Large intestine (tissue), 12 donors: Measurements from ENCODE around the gene ZNF575. TPM values are rescaled to one million over a fixed set of nuclear protein-coding genes. Genes with fewer than 3 reads are reported as not detected.

Experiments
- DNase-seq, 2 donors: peaks; one replicate each; pipeline versions ENCODE4 v3.0.0 to v3.0.0-alpha.2; 2013
- H3K27ac ChIP-seq: one replicate; pipeline ENCODE4 v1.5.1; 2013; ENCODE audit warnings: low read length
- H3K27me3 ChIP-seq: 2 replicates; pipeline ENCODE4 v1.6.1; 2013; ENCODE audit warnings: low read length; ENCODE audit not compliant: control insufficient read depth, insufficient read depth
- H3K36me3 ChIP-seq: 2 replicates; pipeline ENCODE4 v1.6.1; 2013; ENCODE audit warnings: low read length; ENCODE audit not compliant: control insufficient read depth, insufficient read depth
- H3K4me1 ChIP-seq: one replicate; pipeline ENCODE4 v1.6.1; 2013; ENCODE audit warnings: low read length; ENCODE audit not compliant: control insufficient read depth, insufficient read depth
- H3K4me3 ChIP-seq: one replicate; pipeline ENCODE4 v1.5.1; 2013; ENCODE audit warnings: low read length
- H3K9me3 ChIP-seq: one replicate; pipeline ENCODE4 v1.6.1; 2013; ENCODE audit warnings: mild to moderate bottlenecking, low read depth, low read length, moderate library complexity; ENCODE audit not compliant: control insufficient read depth
- WGBS: methylation state at CpG from one replicate; pipeline ENCODE4 v1.1.5; 2013; ENCODE audit warnings: low lambda C conversion rate; ENCODE audit not compliant: insufficient coverage; 5-methylcytosine and 5-hydroxymethylcytosine counted together
- long read RNA-seq, 11 donors: transcript quantifications; one replicate each; lab custom pipeline, GENCODE V29; 2026
- polyA plus RNA-seq: library from polyadenylated mRNA; unstranded; fragments of 120-200 nt; gene quantifications from one replicate; pipeline ENCODE4 v1.2.1, GENCODE V29; 2013

ZNF575 gene, protein sequence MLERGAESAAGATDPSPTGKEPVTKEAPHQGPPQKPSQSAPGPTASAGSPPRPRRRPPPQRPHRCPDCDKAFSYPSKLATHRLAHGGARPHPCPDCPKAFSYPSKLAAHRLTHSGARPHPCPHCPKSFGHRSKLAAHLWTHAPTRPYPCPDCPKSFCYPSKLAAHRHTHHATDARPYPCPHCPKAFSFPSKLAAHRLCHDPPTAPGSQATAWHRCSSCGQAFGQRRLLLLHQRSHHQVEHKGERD
- 4.0 TPM for polyA plus RNA-seq
- long read RNA-seq, donor 1 = 0 reads
- long read RNA-seq, donor 2 = 0 reads
- long read RNA-seq, donor 3 = 0 reads
- long read RNA-seq, donor 4, partial matches to known transcripts = 53 of 53 reads
- long read RNA-seq, donor 4, other reads (novel, unspliced or antisense) = 0 of 53 reads
- long read RNA-seq, donor 5, partial matches to known transcripts = 0 of 2 reads
- long read RNA-seq, donor 5, other reads (novel, unspliced or antisense) = 0 of 2 reads
- long read RNA-seq, donor 6, partial matches to known transcripts = 0 of 1 reads
- long read RNA-seq, donor 6, other reads (novel, unspliced or antisense) = 0 of 1 reads
- long read RNA-seq, donor 7, partial matches to known transcripts = 20 of 21 reads
- long read RNA-seq, donor 7, other reads (novel, unspliced or antisense) = 0 of 21 reads
- long read RNA-seq, donor 8 = 0 reads
- long read RNA-seq, donor 9, partial matches to known transcripts = 0 of 1 reads
- long read RNA-seq, donor 9, other reads (novel, unspliced or antisense) = 0 of 1 reads
- long read RNA-seq, donor 10 = 0 reads
- long read RNA-seq, donor 11, partial matches to known transcripts = 0 of 1 reads
- long read RNA-seq, donor 11, other reads (novel, unspliced or antisense) = 0 of 1 reads

DNA sequence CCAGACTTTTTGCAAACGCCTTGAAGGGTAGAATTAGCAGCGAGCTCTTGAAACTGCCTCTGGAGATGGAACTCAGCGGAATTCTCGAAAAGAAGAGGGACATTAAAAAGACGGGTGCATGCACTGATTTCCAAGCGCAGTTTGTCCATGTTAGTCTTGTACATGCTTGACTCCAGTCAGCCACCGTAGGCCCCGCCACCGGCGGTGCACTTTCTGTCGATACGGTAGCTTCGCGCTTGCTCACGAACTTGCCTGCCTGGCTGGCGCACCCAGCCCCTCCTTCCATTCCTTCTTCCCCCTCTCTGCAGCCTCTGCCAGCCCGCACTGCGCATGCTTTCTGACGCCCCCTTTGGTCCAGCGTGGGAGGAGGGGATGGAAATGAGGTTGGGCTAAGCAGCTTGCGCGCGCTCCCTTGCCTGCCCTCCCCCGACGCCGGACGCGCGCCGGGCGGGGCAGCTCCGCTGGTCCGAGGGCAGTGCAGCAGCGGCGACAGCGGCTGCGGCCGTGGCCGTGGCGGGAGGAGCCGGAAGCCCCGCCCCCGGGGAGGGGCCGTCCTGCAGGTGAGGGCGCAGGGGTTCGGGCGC, at the start of gene ZNF575:
TSS of gene ZNF575 (plus strand) at position 227 of the 584 bp plus-strand sequence. CDS start 1,235 bp downstream, outside the sequence.
- Histone ChIP-seq H3K27ac (peak within 1 kb of the TSS; percentile 87), H3K27me3 (no peaks in the 10 kb centered on the region), H3K4me1 (peaks cover 4% of the 10 kb centered on the region), H3K4me3 (peak within 1 kb of the TSS; percentile 59), H3K36me3 (peaks cover 9% of the 10 kb centered on the region), H3K9me3 (no peaks in the 10 kb centered on the region)
- DNase-seq = peak; percentile 93 to 96
- no CpG with 5 or more reads among the region's 47 CpGs for WGBS

DNA sequence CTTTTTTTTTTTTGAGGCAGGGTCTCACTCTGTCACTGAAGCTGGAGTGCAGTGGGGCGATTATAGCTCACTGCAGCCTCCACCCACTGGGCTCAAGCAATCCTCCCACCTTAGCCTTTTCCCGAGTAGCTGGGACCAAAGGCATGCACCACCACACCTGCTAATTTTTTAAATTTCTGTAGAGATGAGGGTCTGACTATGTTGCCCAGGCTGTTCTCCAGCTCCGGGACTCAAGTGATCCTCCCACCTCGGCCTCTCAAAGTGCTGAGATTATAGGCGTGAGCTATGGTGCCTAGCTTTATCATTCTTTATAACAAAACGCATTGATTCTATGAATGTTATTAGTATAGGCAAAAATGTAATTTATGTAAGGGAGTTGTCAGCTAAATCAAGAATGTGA, 49.7 kb upstream of the ZNF575 start:
- Histone ChIP-seq H3K27ac (no peak overlapping the region), H3K4me3 (no peak overlapping the region), H3K9me3 (no peaks in the 10 kb centered on the region), H3K4me1 (no peaks in the 10 kb centered on the region), H3K36me3 (peaks cover 21% of the 10 kb centered on the region), H3K27me3 (no peaks in the 10 kb centered on the region)
- DNase-seq = no peak
- WGBS = 100% methylated on average over 2 of the region's 6 CpGs

DNA sequence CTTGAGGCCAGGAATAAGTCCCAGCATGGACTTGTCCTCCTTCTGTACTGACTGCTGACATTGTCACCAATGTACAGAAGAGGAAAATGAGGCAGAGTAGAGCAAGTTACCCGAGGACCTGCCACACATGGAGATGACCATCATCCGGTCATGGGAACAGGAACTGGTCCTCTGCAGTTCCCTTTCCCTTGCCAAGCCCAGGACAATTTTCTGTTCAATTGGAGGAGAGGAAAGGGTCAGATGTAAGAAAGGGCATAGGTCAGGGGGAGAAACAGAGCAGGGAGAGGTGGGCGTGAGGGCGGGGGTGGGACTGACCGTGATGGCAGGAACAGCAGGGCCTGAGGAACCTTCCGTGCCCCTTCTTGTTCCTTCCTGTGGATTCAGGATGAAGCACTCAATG, 47.0 kb upstream of the ZNF575 start:
- H3K9me3 ChIP-seq = no peaks in the 10 kb centered on the region
- WGBS = no CpG with 5 or more reads among the region's 6 CpGs
- peaks cover 14% of the 10 kb centered on the region for H3K36me3 ChIP-seq
- DNase-seq = no peak
- no peaks in the 10 kb centered on the region for H3K4me1 ChIP-seq
- H3K27ac ChIP-seq = no peak overlapping the region
- H3K4me3 ChIP-seq = no peak overlapping the region
- no peaks in the 10 kb centered on the region for H3K27me3 ChIP-seq

DNA sequence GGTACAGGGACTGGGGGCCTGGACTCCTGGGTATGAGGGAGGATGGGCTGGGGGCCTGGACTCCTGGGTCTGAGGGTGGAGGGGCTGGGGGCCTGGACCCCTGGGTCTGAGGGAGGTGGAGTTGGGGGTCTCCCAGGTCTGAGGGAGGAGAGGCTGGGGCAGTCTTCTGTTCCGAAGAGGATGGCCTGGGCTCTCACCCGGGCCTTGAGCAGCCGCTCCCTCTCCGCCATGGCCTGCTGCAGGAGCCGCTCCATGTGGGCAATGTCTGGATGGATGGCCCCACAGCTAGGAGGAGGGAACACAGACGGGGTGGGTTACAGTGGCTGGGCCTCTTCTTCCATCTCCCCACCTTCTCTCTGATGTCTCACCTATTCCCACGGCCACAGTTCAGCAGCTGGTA, 46.6 kb upstream of the ZNF575 start:
- Histone ChIP-seq H3K27ac (no peak overlapping the region), H3K36me3 (peaks cover 13% of the 10 kb centered on the region), H3K4me1 (no peaks in the 10 kb centered on the region), H3K4me3 (no peak overlapping the region), H3K27me3 (no peaks in the 10 kb centered on the region), H3K9me3 (no peaks in the 10 kb centered on the region)
- no CpG with 5 or more reads among the region's 7 CpGs for WGBS
- no peak for DNase-seq

DNA sequence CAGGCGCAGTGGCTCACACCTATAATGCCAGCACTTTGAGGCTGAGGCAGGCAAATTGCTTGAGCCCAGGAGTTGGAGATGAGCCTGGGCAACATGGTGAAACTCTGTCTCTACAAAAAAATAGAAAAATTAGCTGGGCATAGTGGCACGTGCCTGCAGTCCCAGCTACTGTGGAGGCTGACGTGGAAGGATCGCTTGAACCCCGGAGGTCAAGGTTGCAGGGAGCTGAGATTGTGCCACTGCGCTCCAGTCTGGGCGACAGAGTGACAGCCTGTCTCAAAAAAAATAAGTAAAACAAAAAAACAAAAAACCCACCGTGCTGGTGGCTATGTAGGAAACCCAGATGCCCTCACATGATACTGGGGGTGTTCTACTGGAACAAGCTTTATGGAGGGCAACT, 44.8 kb upstream of the ZNF575 start:
- no peaks in the 10 kb centered on the region for H3K27me3 ChIP-seq
- no peak for DNase-seq
- no peaks in the 10 kb centered on the region for H3K9me3 ChIP-seq
- H3K4me1 ChIP-seq = no peaks in the 10 kb centered on the region
- peaks cover 10% of the 10 kb centered on the region for H3K36me3 ChIP-seq
- no peak overlapping the region for H3K4me3 ChIP-seq
- H3K27ac ChIP-seq = no peak overlapping the region
- 100% methylated on average over 1 of the region's 8 CpGs for WGBS

DNA sequence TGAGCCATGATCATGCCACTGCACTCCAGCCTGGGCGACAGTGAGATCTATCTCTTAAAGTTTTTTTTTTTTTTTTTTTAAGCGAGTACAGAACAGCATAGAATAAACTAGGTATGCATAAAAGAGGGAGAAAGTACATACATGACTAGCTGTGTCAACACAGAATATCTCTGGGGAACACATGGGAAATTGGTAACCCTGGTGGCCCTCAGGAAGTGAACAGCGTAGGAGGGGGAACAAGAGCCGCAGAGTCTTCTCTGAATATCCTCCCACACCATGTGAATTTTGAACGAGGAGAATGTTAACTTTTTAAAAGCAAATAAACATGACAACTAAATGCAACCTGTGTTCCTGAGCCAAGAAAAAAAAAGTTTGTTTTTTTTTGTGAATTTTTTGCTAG, 43.7 kb upstream of the ZNF575 start:
- Histone ChIP-seq H3K9me3 (no peaks in the 10 kb centered on the region), H3K27ac (no peak overlapping the region), H3K4me3 (no peak overlapping the region), H3K4me1 (no peaks in the 10 kb centered on the region), H3K27me3 (no peaks in the 10 kb centered on the region), H3K36me3 (peaks cover 17% of the 10 kb centered on the region)
- DNase-seq = no peak
- no CpG with 5 or more reads among the region's 5 CpGs for WGBS

DNA sequence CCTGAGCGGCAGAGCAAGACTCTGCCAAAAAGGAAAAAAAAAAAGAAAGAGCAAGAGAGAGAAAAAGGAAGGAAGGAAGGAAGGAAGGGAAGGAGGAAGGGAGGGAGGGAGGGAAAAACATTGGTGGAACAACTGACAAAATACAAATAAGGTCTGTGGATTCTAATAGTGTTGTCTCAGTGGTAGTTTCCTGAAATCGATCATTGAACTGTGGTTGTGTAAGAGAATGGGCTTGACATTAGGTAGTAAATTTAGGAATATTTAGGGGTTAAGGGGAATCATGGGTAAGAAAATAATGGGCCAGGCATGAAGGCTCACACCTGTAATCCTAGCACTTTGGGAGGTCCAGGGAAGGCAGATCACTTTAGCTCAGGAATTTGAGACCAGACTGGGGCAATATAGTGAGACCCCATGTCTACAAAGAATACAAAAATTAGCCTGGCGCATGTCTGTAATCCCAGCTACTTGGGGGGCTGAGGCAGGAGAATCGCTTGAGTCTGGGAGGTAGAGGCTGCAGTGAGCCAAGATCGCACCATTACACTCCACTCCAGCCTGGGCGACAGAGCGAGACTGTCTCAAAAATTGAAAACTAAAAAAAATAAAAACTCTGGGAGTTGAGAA, 42.9 kb upstream of the ZNF575 start:
- Histone ChIP-seq H3K4me1 (no peaks in the 10 kb centered on the region), H3K36me3 (peaks cover 21% of the 10 kb centered on the region), H3K4me3 (no peak overlapping the region), H3K27me3 (no peaks in the 10 kb centered on the region), H3K9me3 (no peaks in the 10 kb centered on the region), H3K27ac (no peak overlapping the region)
- WGBS = 100% methylated on average over 2 of the region's 7 CpGs
- no peak for DNase-seq

DNA sequence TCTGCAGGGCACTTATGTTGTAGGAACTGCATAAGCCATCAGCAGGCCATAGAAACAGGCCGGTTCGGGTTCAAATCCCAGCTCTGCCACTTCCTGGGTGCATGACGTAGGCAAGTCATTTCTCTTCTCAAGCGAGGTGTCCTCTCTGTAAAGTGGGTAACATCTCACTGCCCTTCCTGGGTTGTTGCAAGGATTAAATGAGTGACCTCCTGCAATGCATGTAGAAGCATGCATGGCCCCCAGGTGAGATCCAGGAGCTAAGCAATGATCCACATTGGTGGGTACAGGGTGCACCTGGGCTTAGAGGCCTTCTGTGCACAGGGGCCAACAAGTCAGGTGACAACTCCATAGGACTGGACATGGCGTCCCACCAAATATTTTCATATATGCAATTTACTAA, 42.2 kb upstream of the ZNF575 start:
- Histone ChIP-seq H3K27ac (no peak overlapping the region), H3K36me3 (peaks cover 28% of the 10 kb centered on the region), H3K4me3 (no peak overlapping the region), H3K4me1 (no peaks in the 10 kb centered on the region), H3K27me3 (no peaks in the 10 kb centered on the region), H3K9me3 (no peaks in the 10 kb centered on the region)
- WGBS = 100% methylated on average over 3 of the region's 5 CpGs
- DNase-seq = no peak

DNA sequence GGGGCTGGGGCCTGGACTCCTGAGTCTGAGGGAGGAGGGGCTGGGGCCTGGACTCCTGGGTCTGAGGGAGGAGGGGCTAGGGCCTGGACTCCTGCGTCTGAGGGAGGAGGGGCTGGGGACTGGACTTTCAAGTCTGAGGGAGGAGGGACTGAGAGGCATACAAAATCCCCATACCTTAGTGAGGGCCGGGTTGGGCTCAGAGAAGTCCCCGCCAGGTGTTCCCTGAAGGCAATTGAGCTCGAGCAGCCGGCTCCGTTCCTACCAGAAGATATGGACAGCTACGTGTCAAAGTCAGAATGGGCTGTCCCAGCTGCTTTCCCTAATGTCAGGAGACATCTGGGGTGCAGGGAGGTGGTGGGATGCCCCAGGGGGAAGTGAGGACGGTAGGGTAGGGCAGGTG, 37.9 kb upstream of the ZNF575 start:
- Histone ChIP-seq H3K27me3 (no peaks in the 10 kb centered on the region), H3K4me1 (peaks cover 13% of the 10 kb centered on the region), H3K4me3 (no peak overlapping the region), H3K36me3 (peaks cover 47% of the 10 kb centered on the region), H3K27ac (no peak overlapping the region), H3K9me3 (no peaks in the 10 kb centered on the region)
- no CpG with 5 or more reads among the region's 8 CpGs for WGBS
- DNase-seq = no peak

DNA sequence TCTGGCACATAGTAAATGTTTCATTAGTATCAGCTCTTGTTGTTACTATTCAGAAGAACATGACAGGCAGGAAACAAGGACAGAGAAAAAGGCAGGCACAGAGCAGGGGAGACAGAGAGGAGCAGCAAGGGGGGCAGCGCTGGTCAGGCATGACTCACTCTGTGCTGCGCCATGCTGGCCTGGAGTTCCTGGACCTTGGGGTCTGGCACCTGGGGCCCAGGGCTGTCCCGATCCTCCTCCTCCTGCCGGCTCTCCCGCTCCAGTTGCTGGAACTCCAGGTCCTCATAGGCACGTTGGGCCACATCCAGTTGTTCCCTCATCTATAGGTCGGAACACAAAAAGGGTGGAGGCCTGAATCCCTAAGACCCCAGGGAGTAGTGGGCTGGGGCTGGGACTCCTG, 36.0 kb upstream of the ZNF575 start:
- Histone ChIP-seq H3K4me1 (peaks cover 13% of the 10 kb centered on the region), H3K36me3 (peaks cover 48% of the 10 kb centered on the region), H3K4me3 (no peak overlapping the region), H3K9me3 (no peaks in the 10 kb centered on the region), H3K27me3 (no peaks in the 10 kb centered on the region), H3K27ac (no peak overlapping the region)
- no CpG with 5 or more reads among the region's 7 CpGs for WGBS
- no peak for DNase-seq
